ENCODE measurements around the gene GPD2.
"Not testable (repeated sequence)": the region's sequence is repeated elsewhere in the genome, so short reads cannot be mapped to it uniquely, and the experiment has no call there.

Gene GPD2

GRCh38 chr2:156593594-156593921 lies 157.4 kb downstream of the GPD2 start:
- no peak for DNase-seq

- DNase-seq = no peak
Observed at GRCh38 chr2:156598563-156598962, 162.4 kb downstream of the GPD2 start.

- DNase-seq = no peak
Observed at GRCh38 chr2:156600196-156600595, 164.0 kb downstream of the GPD2 start.

- DNase-seq = no peak
Observed at GRCh38 chr2:156601855-156602551, 165.8 kb downstream of the GPD2 start.

GRCh38 chr2:156602552-156602933 lies 166.4 kb downstream of the GPD2 start:
- DNase-seq = no peak

GRCh38 chr2:156615836-156616322 lies 179.7 kb downstream of the GPD2 start:
- DNase-seq = no peak

GRCh38 chr2:156618071-156618470 lies 181.9 kb downstream of the GPD2 start:
- not testable (repeated sequence) for DNase-seq

- no peak for DNase-seq
Observed at GRCh38 chr2:156619021-156619539, 182.9 kb downstream of the GPD2 start.

- DNase-seq = no peak
Observed at GRCh38 chr2:156622491-156622890, 186.3 kb downstream of the GPD2 start.

GRCh38 chr2:156625360-156626170 lies 189.4 kb downstream of the GPD2 start:
- no peak for DNase-seq

- DNase-seq = no peak
Observed at GRCh38 chr2:156626931-156627330, 190.8 kb downstream of the GPD2 start.

GRCh38 chr2:156630579-156631337 lies 194.6 kb downstream of the GPD2 start:
- DNase-seq = no peak

- DNase-seq = no peak
Observed at GRCh38 chr2:156635646-156636045, 199.5 kb downstream of the GPD2 start.
